Ishikawa (cell line): Measurements from ENCODE around the gene SDSL.

Experiments used
- CEBPB ChIP-seq: IDR thresholded peaks from 2 replicates; pipeline ENCODE4 v1.6.1; 2012
- CREB1 ChIP-seq: IDR thresholded peaks from 2 replicates; pipeline ENCODE4 v1.6.1; 2012; ENCODE audit warnings: low read depth
- EGR1 ChIP-seq: IDR thresholded peaks from 2 replicates; pipeline ENCODE4 v1.6.1; 2012
- EP300 ChIP-seq: IDR thresholded peaks from 2 replicates; pipeline ENCODE4 v1.6.1; 2012; ENCODE audit warnings: borderline replicate concordance
- FOXM1 ChIP-seq: IDR thresholded peaks from 2 replicates; pipeline ENCODE4 v1.6.1; 2012; ENCODE audit warnings: low read depth, borderline replicate concordance
- TAF1 ChIP-seq: IDR thresholded peaks from 2 replicates; pipeline ENCODE4 v1.6.1; 2012; ENCODE audit warnings: low read depth, mild to moderate bottlenecking
- TCF12 ChIP-seq: IDR thresholded peaks from 2 replicates; pipeline ENCODE4 v1.6.1; 2012; ENCODE audit warnings: low read depth
- TEAD4 ChIP-seq: IDR thresholded peaks from 2 replicates; pipeline ENCODE4 v1.6.1; 2012
- YY1 ChIP-seq: IDR thresholded peaks from 2 replicates; pipeline ENCODE4 v1.6.1; 2012; ENCODE audit warnings: low read depth
- TF ChIP-seq, protein P1 (sequence below): IDR thresholded peaks from 2 replicates; pipeline ENCODE4 v1.6.1; 2012; ENCODE audit warnings: low read depth, mild to moderate bottlenecking
- TF ChIP-seq, protein P2 (sequence below): IDR thresholded peaks from 2 replicates; pipeline ENCODE4 v1.6.1; 2012
- TF ChIP-seq, protein P3 (sequence below): IDR thresholded peaks from 2 replicates; pipeline ENCODE4 v1.6.1; 2012

DNA sequence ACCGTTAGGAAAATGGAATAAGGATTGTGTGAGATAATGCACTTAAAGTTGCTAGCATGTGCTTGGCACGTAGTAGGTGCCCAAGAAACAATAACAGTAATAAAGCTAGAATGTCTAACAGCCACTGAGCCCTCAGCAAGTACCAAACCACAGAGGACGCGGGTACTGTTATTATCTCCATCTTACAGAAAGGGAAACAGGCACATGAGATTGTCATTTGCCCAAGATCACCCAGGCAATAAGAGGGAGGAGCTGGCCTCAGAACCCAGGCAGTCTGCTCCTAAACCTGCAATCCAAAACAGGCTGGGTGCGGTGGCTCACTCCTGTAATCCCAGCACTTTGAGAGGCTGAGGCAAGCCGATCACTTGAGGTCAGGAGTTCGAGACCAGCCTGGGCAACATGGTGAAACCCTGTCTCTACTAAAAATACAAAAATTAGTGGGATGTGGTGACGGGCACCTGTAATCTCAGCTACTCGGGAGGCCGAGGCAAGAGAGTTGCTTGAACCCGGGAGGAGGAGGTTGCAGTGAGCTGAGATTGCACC is 13.4 kb upstream of the SDSL start:
- TF ChIP-seq EP300 (no peak), CEBPB (no peak), TAF1 (no peak), EGR1 (no peak), TCF12 (no peak), FOXM1 (no peak), YY1 (no peak), TEAD4 (no peak), CREB1 (no peak)
- TF ChIP-seq, protein P1, sequence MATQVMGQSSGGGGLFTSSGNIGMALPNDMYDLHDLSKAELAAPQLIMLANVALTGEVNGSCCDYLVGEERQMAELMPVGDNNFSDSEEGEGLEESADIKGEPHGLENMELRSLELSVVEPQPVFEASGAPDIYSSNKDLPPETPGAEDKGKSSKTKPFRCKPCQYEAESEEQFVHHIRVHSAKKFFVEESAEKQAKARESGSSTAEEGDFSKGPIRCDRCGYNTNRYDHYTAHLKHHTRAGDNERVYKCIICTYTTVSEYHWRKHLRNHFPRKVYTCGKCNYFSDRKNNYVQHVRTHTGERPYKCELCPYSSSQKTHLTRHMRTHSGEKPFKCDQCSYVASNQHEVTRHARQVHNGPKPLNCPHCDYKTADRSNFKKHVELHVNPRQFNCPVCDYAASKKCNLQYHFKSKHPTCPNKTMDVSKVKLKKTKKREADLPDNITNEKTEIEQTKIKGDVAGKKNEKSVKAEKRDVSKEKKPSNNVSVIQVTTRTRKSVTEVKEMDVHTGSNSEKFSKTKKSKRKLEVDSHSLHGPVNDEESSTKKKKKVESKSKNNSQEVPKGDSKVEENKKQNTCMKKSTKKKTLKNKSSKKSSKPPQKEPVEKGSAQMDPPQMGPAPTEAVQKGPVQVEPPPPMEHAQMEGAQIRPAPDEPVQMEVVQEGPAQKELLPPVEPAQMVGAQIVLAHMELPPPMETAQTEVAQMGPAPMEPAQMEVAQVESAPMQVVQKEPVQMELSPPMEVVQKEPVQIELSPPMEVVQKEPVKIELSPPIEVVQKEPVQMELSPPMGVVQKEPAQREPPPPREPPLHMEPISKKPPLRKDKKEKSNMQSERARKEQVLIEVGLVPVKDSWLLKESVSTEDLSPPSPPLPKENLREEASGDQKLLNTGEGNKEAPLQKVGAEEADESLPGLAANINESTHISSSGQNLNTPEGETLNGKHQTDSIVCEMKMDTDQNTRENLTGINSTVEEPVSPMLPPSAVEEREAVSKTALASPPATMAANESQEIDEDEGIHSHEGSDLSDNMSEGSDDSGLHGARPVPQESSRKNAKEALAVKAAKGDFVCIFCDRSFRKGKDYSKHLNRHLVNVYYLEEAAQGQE, result no peak
- TF ChIP-seq, protein P2, sequence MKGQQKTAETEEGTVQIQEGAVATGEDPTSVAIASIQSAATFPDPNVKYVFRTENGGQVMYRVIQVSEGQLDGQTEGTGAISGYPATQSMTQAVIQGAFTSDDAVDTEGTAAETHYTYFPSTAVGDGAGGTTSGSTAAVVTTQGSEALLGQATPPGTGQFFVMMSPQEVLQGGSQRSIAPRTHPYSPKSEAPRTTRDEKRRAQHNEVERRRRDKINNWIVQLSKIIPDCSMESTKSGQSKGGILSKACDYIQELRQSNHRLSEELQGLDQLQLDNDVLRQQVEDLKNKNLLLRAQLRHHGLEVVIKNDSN, result no peak
- TF ChIP-seq, protein P3, sequence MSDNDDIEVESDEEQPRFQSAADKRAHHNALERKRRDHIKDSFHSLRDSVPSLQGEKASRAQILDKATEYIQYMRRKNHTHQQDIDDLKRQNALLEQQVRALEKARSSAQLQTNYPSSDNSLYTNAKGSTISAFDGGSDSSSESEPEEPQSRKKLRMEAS, result no peak
